HG03439 (cell line): ENCODE measurements around the gene RPS2.
A peak's percentile ranks its signal among the peaks of the same experiment; 100 is the strongest.

Source experiments
- ATAC-seq: cut with Tn5 transposase; IDR thresholded peaks from one replicate; pipeline ENCODE4 v1.9.1; 2021; ENCODE audit warnings: mild to moderate bottlenecking, moderate library complexity; ENCODE audit not compliant: unreplicated experiment

Gene RPS2

GRCh38 chr16:1982991-1983543 lies 18.4 kb upstream of the RPS2 start:
- no peak for ATAC-seq

- ATAC-seq, result no peak
Observed at GRCh38 chr16:1982013-1982433, 17.4 kb upstream of the RPS2 start.

GRCh38 chr16:1981398-1981836 lies 16.8 kb upstream of the RPS2 start, which contains the start of gene NOXO1:
Gene NOXO1, minus strand, starts transcription at chr16:1981469. Its CDS starts 290 bp downstream, at chr16:1981179.
- ATAC-seq, result no peak

GRCh38 chr16:1980770-1981087 lies 16.1 kb upstream of the RPS2 start:
- ATAC-seq, result no peak

- no peak for ATAC-seq
Observed at GRCh38 chr16:1980030-1980769, 15.6 kb upstream of the RPS2 start.

GRCh38 chr16:1979271-1980029 lies 14.8 kb upstream of the RPS2 start:
- no peak for ATAC-seq

GRCh38 chr16:1978476-1979120 lies 14.0 kb upstream of the RPS2 start:
- ATAC-seq, result no peak

GRCh38 chr16:1977875-1978268 lies 13.2 kb upstream of the RPS2 start:
- ATAC-seq, result no peak

GRCh38 chr16:1976951-1977874 lies 12.6 kb upstream of the RPS2 start:
- no peak for ATAC-seq

GRCh38 chr16:1976216-1976520 lies 11.5 kb upstream of the RPS2 start:
- ATAC-seq, result no peak

GRCh38 chr16:1975432-1976215 lies 11.0 kb upstream of the RPS2 start:
- no peak for ATAC-seq

- no peak for ATAC-seq
Observed at GRCh38 chr16:1974157-1975070, 9.8 kb upstream of the RPS2 start.

- ATAC-seq, result no peak
Observed at GRCh38 chr16:1973461-1974156, 9.0 kb upstream of the RPS2 start.

- ATAC-seq, result no peak
Observed at GRCh38 chr16:1972490-1972877, 7.9 kb upstream of the RPS2 start.

- ATAC-seq, result peak; percentile 66
Observed at GRCh38 chr16:1971796-1972489, 7.3 kb upstream of the RPS2 start, which contains the start of gene TBL3. Gene TBL3, plus strand, starts transcription at chr16:1972053. Its CDS starts 112 bp downstream, at chr16:1972165.

- ATAC-seq, result no peak
Observed at GRCh38 chr16:1968146-1968953, 3.7 kb upstream of the RPS2 start.

GRCh38 chr16:1966460-1966859 lies 1.8 kb upstream of the RPS2 start, which contains the start of gene RNF151:
Gene RNF151, plus strand, starts transcription at chr16:1966856. Its CDS starts 26 bp downstream, at chr16:1966882.
- no peak for ATAC-seq
